Activated B cell treated with CpG ODN at 0.5 μM for 24 hours (primary cell): Measurements from ENCODE around the gene ZCCHC14. TPM values are rescaled to one million over a fixed set of nuclear protein-coding genes. Genes with fewer than 3 reads are reported as not detected.

Source experiments
- ATAC-seq: fragments of 200-7000 bp; cut with Tn5 transposase; one replicate; pipeline ENCODE4 v1.10.0; 2021; ENCODE audit warnings: low read depth, mild to moderate bottlenecking, moderate library complexity
- CTCF ChIA-PET: fragments of 350-600 bp; sonication (Branson Sonifier 250); formaldehyde crosslinking; loops from one replicate; lab custom pipeline; 2021; ENCODE audit warnings: antibody characterized with exemption; lab: Charles Lee
- POLR2A ChIA-PET: fragments of 350-600 bp; sonication (Branson Sonifier 250); formaldehyde crosslinking; loops from one replicate; lab custom pipeline; 2021; ENCODE audit warnings: antibody characterized with exemption; lab: Charles Lee
- DNase-seq: peaks from one replicate; pipeline ENCODE4 v3.0.0; 2022
- H3K27ac Mint-ChIP-seq: one replicate; pipeline ENCODE4 v1.8.0; 2020; ENCODE audit warnings: mixed read lengths
- H3K27me3 Mint-ChIP-seq: one replicate; pipeline ENCODE4 v1.8.0; 2021; ENCODE audit warnings: mixed read lengths
- H3K36me3 Mint-ChIP-seq: one replicate; pipeline ENCODE4 v1.8.0; 2021; ENCODE audit warnings: low read depth, mixed read lengths
- H3K4me1 Mint-ChIP-seq: one replicate; pipeline ENCODE4 v1.8.0; 2021; ENCODE audit warnings: mixed read lengths
- H3K4me3 Mint-ChIP-seq: one replicate; pipeline ENCODE4 v1.8.0; 2020; ENCODE audit warnings: mild to moderate bottlenecking, mixed read lengths
- H3K9me3 Mint-ChIP-seq: one replicate; pipeline ENCODE4 v1.8.0; 2020; ENCODE audit warnings: mixed read lengths
- intact Hi-C: fragments of 100-400 bp; cut with micrococcal nuclease; formaldehyde crosslinking; loops from one replicate; pipeline ENCODE4 v1.15.1; 2024
- total RNA-seq: library from RNA; stranded (reverse); gene quantifications from 2 replicates; pipeline ENCODE4 v1.2.3, GENCODE V29; 2022
- TF ChIP-seq, protein P1 (sequence below): fragments of 200-600 bp; IDR thresholded peaks from one replicate; pipeline ENCODE4 v1.8.0; 2022; ENCODE audit warnings: antibody characterized with exemption, mild to moderate bottlenecking

ZCCHC14 gene
- total RNA-seq, 1 donor from 2014 or later, result 3.8 TPM

DNA sequence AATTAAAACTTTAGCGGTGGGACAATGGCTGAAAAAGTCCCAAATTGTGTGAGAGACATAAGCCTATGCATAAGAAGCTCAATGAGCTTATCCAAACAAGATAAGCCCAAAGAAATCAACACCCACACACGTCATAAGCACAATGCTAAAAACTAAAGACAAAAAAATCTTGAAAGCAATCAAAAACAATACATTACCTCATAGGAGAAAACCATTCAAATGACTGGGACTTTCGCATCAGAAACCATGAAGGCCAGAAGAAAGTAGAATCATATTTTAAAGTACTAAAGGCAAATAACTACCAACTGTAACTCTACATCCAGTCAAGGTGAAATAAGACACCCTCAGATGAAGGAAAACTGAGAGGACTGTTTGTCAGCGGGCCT, 50.2 kb downstream of the ZCCHC14 start:
- DNase-seq (no peak), ATAC-seq (no peak)
- peaks cover 4% of the 10 kb centered on the region for H3K36me3 Mint-ChIP-seq
- intact Hi-C loops, result no loop called here
- TF ChIP-seq, protein P1, sequence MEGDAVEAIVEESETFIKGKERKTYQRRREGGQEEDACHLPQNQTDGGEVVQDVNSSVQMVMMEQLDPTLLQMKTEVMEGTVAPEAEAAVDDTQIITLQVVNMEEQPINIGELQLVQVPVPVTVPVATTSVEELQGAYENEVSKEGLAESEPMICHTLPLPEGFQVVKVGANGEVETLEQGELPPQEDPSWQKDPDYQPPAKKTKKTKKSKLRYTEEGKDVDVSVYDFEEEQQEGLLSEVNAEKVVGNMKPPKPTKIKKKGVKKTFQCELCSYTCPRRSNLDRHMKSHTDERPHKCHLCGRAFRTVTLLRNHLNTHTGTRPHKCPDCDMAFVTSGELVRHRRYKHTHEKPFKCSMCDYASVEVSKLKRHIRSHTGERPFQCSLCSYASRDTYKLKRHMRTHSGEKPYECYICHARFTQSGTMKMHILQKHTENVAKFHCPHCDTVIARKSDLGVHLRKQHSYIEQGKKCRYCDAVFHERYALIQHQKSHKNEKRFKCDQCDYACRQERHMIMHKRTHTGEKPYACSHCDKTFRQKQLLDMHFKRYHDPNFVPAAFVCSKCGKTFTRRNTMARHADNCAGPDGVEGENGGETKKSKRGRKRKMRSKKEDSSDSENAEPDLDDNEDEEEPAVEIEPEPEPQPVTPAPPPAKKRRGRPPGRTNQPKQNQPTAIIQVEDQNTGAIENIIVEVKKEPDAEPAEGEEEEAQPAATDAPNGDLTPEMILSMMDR, result no peak
- no peak overlapping the region for H3K4me3 Mint-ChIP-seq
- POLR2A ChIA-PET, result no interaction called here
- H3K27me3 Mint-ChIP-seq, result no peaks in the 10 kb centered on the region
- no peaks in the 10 kb centered on the region for H3K4me1 Mint-ChIP-seq
- no peaks in the 10 kb centered on the region for H3K9me3 Mint-ChIP-seq
- CTCF ChIA-PET, result no interaction called here
- H3K27ac Mint-ChIP-seq, result no peak overlapping the region

DNA sequence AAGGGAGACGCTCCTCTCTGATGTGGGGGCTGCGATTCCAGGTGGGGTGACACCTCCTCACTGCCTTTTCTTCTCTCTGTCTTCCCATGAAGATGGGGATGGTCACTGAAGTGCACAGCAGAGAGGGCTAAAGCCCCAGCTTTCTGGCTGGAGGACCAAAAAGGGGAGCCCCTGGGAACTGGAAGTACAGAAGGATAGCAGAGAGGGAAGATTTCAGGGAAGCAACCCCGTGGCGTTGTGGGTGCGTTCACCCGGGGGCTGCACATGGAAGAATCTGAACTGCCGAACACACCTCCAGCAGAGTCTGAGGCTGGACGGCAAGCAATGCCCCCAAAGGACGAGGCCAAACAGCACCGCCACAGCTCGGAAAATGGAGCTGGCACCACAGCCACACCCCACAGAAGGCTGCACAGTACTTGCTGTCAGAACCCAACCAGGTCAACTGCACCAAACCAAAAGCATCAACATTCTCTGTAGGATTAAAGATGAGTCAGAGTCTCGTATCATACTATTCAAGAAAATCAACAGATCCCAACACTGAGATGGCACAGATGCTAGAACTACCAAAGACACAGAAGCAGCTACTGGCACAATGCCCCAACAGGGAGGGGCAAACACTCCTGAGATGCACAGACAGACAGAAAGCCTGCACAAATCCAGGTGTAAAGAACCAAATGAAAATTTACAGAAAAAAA, 50.8 kb downstream of the ZCCHC14 start:
- intact Hi-C loops, result no loop called here

DNA sequence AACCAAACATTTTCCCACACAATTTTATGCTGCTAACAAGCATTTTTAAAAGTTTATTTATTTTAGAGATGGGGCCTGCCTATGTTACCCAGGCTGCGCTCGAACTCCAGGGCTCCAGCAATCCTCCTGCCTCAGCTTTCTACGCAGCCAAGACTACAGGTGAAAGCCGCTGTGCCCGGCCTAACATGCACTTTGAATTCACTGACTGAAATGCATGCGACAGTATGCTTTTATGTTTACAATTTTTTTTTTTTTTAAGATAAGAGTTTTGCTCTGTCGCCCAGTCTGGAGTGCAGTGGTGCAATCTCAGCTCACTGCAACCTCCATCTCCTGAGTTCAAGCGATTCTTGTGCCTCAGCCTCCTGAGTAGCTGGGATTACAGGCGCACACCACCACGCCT, 52.9 kb downstream of the ZCCHC14 start:
- POLR2A ChIA-PET, result no interaction called here
- CTCF ChIA-PET, result no interaction called here

More for the DNA sequence above, 50.8 kb downstream of the ZCCHC14 start:
- no peak overlapping the region for H3K27ac Mint-ChIP-seq
- ChIA-PET POLR2A (no interaction called here), CTCF (no interaction called here)
- no peaks in the 10 kb centered on the region for H3K9me3 Mint-ChIP-seq
- H3K36me3 Mint-ChIP-seq, result peaks cover 4% of the 10 kb centered on the region
- TF ChIP-seq, protein P1, result no peak
- no peaks in the 10 kb centered on the region for H3K27me3 Mint-ChIP-seq
- no peaks in the 10 kb centered on the region for H3K4me1 Mint-ChIP-seq
- H3K4me3 Mint-ChIP-seq, result no peak overlapping the region
- DNase-seq (no peak), ATAC-seq (no peak)

DNA sequence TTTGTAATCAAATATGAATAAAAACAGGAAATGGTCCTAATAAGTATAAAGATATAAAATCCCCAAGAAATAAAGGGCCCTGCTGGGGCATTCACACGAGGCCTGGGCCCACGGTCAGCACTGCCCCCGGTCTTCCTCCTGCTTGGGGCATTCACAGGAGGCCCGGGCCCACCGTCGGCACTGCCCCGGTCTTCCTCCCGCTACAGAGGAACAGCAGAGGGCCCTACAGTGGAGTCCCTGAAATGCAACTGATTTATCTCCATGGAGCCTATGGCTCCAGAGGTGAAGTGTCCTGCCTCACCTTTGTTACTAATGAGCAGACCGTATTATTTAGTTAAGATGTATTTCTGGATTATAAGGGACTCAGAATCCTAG, 54.2 kb downstream of the ZCCHC14 start:
- Mint-ChIP-seq H3K27me3 (peaks cover 1% of the 10 kb centered on the region), H3K9me3 (no peaks in the 10 kb centered on the region), H3K27ac (no peak overlapping the region), H3K4me1 (peaks cover 4% of the 10 kb centered on the region), H3K4me3 (no peak overlapping the region), H3K36me3 (no peaks in the 10 kb centered on the region)
- TF ChIP-seq, protein P1, result no peak
- intact Hi-C loops, result no loop called here
- CTCF ChIA-PET, result no interaction called here
- ATAC-seq, result no peak
- POLR2A ChIA-PET, result no interaction called here
- DNase-seq, result no peak

More for the DNA sequence above, 52.9 kb downstream of the ZCCHC14 start:
- H3K27ac Mint-ChIP-seq, result no peak overlapping the region
- intact Hi-C loops, result no loop called here
- H3K9me3 Mint-ChIP-seq, result no peaks in the 10 kb centered on the region
- ATAC-seq (no peak), DNase-seq (no peak)
- peaks cover 4% of the 10 kb centered on the region for H3K4me1 Mint-ChIP-seq
- TF ChIP-seq, protein P1, result no peak
- no peaks in the 10 kb centered on the region for H3K36me3 Mint-ChIP-seq
- peaks cover 1% of the 10 kb centered on the region for H3K27me3 Mint-ChIP-seq
- no peak overlapping the region for H3K4me3 Mint-ChIP-seq

DNA sequence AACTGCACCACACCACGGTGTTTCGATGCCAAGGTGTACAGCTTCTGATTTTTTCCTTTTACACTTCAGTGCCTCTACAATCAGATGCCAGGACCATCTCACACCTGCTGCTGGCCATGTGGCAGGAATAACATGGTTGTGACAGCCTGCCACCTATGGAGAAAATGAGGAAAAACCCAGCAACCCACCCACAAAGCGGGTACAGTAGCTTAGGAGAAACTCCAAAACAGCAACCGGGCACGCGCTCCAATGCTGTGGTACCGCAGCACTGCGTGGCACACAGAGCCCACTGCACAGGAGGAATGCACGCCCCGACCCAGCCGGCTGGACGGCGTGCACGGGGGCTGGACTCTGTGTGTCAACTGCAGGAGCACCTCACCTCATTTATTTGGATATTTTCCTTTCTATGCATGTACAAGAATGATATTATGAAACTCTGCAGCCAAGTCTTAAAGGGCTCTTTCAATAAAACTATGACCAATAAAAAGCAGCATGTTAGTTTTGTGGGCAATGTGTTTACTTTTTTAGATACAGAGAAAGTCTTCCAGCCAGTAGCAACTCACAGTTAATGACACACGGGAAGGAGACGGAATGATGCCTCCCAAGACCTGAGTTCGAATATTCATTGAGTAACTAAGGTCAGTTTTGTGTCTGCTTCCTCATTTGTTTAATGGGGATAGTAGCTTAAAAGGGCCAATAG, 54.8 kb downstream of the ZCCHC14 start:
- peaks cover 4% of the 10 kb centered on the region for H3K4me1 Mint-ChIP-seq
- ChIA-PET CTCF (no interaction called here), POLR2A (no interaction called here)
- no peaks in the 10 kb centered on the region for H3K36me3 Mint-ChIP-seq
- TF ChIP-seq, protein P1, result no peak
- H3K27ac Mint-ChIP-seq, result no peak overlapping the region
- intact Hi-C loops, result no loop called here
- H3K4me3 Mint-ChIP-seq, result no peak overlapping the region
- no peak for DNase-seq
- no peaks in the 10 kb centered on the region for H3K9me3 Mint-ChIP-seq
- no peak for ATAC-seq
- H3K27me3 Mint-ChIP-seq, result peaks cover 1% of the 10 kb centered on the region
